Measurements from ENCODE around the gene ZNF608. TPM values are rescaled to one million over a fixed set of nuclear protein-coding genes. Genes with fewer than 3 reads are reported as not detected.

ZNF608 gene
- total RNA-seq, 3 donors from 2014 or later, result 15.7 to 82.1 (median 58.7) TPM

DNA sequence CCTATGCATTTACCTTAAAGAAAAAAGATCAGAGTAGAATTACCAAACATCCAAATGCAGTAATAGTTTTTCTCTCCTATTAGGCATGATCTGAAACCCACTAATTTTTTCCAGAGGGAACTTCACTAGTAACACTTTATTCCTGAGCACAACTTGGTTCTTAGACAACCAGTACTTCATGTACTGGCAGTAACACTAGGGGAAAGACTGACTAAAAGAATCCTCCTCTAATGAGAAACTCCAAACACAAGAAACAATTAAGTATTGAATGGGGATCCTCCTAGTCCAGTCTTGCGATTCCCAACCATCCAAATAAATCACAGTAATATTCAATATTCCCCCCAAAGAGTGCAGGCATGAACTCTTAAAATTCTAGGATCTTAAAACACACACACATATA lies 48.9 kb downstream of the ZNF608 start:
- Histone ChIP-seq H3K27me3 (no peaks in the 10 kb centered on the region), H3K4me3 (no peak overlapping the region), H3K27ac (peak overlapping the region; percentile 48 to 63), H3K36me3 (no peaks in the 10 kb centered on the region), H3K4me1 (peaks cover 0 to 22% of the 10 kb centered on the region in 2 donors), H3K9me3 (no peaks in the 10 kb centered on the region)
- TF ChIP-seq, protein P1, sequence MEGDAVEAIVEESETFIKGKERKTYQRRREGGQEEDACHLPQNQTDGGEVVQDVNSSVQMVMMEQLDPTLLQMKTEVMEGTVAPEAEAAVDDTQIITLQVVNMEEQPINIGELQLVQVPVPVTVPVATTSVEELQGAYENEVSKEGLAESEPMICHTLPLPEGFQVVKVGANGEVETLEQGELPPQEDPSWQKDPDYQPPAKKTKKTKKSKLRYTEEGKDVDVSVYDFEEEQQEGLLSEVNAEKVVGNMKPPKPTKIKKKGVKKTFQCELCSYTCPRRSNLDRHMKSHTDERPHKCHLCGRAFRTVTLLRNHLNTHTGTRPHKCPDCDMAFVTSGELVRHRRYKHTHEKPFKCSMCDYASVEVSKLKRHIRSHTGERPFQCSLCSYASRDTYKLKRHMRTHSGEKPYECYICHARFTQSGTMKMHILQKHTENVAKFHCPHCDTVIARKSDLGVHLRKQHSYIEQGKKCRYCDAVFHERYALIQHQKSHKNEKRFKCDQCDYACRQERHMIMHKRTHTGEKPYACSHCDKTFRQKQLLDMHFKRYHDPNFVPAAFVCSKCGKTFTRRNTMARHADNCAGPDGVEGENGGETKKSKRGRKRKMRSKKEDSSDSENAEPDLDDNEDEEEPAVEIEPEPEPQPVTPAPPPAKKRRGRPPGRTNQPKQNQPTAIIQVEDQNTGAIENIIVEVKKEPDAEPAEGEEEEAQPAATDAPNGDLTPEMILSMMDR (IDR thresholded peaks at IDR 0.05), result no peak
- no peak for TF ChIP-seq POLR2A (IDR thresholded peaks at IDR 0.05)
- no peak for TF ChIP-seq POLR2AphosphoS5 (IDR thresholded peaks at IDR 0.05)
- no peak for DNase-seq (ENCODE audit: low spot score in 2 of 2)
- intact Hi-C loops (cut with DNase I; ENCODE audit: low total_unique reads), result no loop called here

DNA sequence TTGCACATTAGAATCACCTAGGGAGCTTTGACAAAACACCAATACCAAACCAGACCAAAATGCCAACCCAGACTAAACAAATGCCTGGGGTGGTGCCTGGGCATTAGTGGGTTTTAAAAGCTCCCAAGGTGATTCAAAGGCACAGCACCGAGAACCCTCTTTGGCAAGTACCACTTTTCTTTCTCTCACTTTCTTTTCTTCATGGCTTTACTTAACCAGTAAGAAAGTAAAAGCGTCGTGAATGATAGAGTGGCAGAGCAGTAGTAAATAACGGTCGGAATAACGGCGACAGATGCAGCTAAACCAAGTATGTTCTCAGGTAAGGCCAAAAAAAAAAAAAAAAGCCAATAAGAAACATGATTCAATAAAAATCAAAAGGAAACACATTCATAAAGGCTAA lies 49.5 kb downstream of the ZNF608 start:
- no peaks in the 10 kb centered on the region for H3K9me3 ChIP-seq
- H3K4me1 ChIP-seq, result peaks cover 0 to 24% of the 10 kb centered on the region in 2 donors
- peak overlapping the region in 1 of 2 donors; percentile 16 for H3K27ac ChIP-seq
- H3K36me3 ChIP-seq, result no peaks in the 10 kb centered on the region
- H3K27me3 ChIP-seq, result no peaks in the 10 kb centered on the region
- TF ChIP-seq POLR2AphosphoS5 (IDR thresholded peaks at IDR 0.05) (no peak), POLR2A (IDR thresholded peaks at IDR 0.05) (no peak)
- TF ChIP-seq, protein P1 (IDR thresholded peaks at IDR 0.05), result no peak
- intact Hi-C loops (cut with DNase I; ENCODE audit: low total_unique reads), result no loop called here
- DNase-seq (ENCODE audit: low spot score in 2 of 2), result no peak
- H3K4me3 ChIP-seq, result no peak overlapping the region
